Jurkat, Clone E6-1 (cell line): ENCODE measurements around the gene C1QTNF6.

ENCODE experiments used
- DNase-seq: peaks from one replicate; pipeline ENCODE4 v3.0.0-alpha.2; 2011; ENCODE audit warnings: low read depth, low spot score
- H3K4me3 ChIP-seq: 2 replicates; pipeline ENCODE4 v1.5.1; 2011; ENCODE audit warnings: mild to moderate bottlenecking, low read length, control low read depth, moderate library complexity

C1QTNF6 gene

GRCh38 chr22:37197451-37198257, 9.6 kb upstream of the C1QTNF6 start:
- H3K4me3 ChIP-seq: peak overlapping the region; percentile 83

GRCh38 chr22:37196539-37197450, 8.7 kb upstream of the C1QTNF6 start:
- H3K4me3 ChIP-seq: no peak overlapping the region
- DNase-seq: no peak

More at GRCh38 chr22:37197451-37198257, 9.6 kb upstream of the C1QTNF6 start:
- no peak for DNase-seq

DNA sequence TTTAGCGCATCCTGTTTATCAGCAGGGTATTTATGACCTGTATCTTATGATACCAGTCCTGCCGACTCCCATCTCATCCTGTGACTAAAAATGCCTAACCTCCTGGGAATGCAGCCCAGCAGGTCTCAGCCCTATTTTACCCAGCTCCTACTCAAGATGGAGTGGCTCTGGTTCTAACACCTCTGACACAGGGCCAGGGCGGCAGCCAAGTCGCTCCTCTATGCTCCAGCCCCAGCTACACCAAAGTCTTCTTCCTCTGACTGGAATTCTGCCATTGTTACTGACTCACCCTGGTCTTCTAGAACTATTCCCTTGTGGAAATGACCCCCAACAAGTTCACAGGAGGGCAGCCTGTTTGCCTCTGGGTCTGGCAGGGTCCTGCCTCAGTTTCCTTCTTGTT, 7.9 kb upstream of the C1QTNF6 start:
- DNase-seq: no peak
- no peak overlapping the region for H3K4me3 ChIP-seq

- no peak overlapping the region for H3K4me3 ChIP-seq
- DNase-seq: no peak
Measured at GRCh38 chr22:37194750-37195149, 6.7 kb upstream of the C1QTNF6 start.

- no peak overlapping the region for H3K4me3 ChIP-seq
- DNase-seq: no peak
Measured at GRCh38 chr22:37193629-37194191, 5.7 kb upstream of the C1QTNF6 start.

DNA sequence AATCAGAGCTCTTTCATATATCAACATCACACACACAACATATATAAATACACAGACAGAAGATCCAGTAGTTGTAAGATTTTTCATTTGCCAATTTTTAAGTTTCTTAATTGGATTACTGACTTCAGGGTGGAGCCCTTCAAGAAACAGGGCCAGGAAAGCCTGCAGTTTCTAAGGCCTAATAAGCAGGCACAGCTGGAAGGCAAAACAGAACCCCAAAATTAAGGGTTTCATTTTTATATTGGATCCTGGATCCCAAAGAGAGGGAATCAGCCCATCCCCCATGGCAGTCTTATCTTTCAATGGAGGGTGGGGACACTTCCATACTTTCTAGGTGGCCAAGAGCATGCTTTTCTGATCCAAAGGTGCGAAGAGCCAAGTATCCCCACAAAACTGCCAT, 4.7 kb upstream of the C1QTNF6 start:
- no peak overlapping the region for H3K4me3 ChIP-seq
- no peak for DNase-seq

- DNase-seq: no peak
- no peak overlapping the region for H3K4me3 ChIP-seq
Measured at GRCh38 chr22:37192204-37192603, 4.2 kb upstream of the C1QTNF6 start.

GRCh38 chr22:37190262-37190780, 2.3 kb upstream of the C1QTNF6 start:
- H3K4me3 ChIP-seq: no peak overlapping the region
- DNase-seq: no peak

- DNase-seq: no peak
- no peak overlapping the region for H3K4me3 ChIP-seq
Measured at GRCh38 chr22:37188901-37189466, 937 bp upstream of the C1QTNF6 start.

DNA sequence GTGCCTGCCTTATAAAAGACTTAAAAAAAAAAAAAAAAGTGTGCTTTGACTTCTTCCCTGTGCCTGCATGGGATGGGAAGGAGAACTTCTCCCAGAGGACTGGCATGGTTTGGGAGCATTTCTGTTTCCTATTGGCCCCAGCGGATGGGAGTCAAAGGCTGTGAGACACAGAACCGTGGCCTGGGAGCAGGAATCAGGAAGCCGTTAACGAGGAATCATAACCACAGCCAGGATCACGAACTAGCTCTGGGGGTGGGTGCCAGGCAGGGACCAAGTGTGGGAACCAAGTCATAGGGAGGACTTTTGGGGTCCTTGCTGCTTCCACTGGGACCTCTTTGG, 526 bp downstream of the C1QTNF6 start:
- DNase-seq: no peak
- no peak overlapping the region for H3K4me3 ChIP-seq

DNA sequence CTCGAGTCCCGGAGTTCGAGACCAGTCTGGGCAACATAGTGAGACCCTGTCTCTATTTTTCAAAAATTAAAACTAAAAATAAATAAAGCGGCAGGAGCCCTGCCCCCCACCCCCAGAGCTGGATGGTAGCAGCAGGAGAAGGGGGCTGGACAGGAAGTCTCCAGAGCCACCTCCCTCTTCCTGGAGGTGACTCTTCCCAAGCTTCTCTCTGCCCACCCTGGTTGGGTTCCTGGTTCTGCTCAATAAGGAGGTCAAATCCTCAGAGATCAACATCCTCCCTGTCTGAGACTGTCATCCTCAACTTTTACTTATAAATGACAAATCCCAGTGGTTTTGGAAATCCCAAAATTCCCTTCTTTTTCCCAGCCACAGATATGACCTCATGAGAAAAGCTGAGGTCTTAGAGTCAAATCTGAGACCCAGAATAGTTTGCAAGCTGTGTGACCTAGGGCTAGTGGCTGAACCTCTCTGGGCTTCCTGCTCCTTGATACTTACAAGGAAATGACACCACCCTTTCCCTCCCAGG, 987 bp downstream of the C1QTNF6 start:
- DNase-seq: no peak
- H3K4me3 ChIP-seq: peak overlapping the region; percentile 51; the same call in 1 of the 2 replicates

DNA sequence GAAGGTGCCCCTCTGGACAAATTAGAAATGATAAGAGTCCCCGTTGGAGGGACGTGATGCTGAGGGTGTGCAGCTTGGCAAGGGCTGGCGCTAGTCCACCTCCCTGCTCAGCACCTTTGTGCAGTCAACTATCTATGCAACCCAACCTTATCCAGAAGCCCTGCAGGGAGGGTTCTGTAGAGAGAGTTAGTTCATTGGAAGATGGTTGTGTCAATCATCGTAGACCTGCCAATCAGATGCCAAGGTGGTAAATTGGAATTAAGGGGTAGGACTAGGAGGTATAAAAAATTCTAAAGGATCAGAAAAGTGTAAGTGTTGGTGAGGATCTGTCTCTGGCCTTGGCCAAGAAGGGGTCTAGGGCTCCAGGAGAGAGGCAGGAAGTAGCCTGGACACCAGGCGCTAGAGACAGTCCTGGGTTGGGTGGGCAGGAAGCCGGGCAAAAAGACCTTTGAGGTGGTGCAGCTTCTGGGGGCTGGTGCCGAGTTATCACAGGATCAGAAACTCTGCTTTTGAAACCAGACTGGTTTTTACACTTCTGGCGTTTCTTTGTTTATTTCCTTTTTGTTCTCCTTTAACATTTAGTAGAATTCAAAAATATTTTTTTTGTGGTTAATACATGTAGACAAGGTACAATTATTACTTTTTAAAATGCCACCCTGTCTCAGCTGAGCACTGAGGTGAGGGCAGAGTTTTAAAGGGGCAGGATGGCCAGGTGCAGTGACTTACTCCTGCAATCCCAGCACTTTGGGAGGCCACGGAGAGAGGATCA, 1.6 kb downstream of the C1QTNF6 start:
- H3K4me3 ChIP-seq: peak overlapping the region; percentile 51

DNA sequence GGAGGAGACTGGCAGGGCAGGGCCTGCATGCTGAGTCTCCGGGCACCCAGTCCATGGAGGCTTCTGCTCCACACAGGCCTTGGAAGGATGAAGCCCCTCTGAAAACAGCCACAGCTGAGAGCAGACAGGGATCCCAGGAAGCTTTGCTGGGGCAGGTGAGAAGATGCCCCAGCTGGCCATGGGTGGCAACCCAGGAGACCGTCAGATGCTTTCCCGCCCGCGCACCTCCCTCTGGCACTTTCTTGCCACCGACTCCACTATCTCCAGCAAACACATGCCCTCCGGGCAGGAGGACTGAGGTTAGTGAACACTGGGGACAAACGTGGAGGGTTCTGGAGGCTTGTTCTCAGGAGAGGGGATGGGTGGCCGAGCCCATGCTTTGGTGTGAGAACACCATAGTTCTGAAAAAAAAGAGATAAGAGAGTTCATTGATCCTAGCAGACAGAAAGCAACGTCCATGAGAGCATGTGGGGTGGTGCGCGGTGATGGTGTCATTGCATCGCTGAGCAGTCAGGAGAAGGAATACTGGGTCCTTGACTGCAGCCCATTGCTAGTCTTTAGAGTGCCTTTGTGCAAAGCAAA, 2.3 kb downstream of the C1QTNF6 start:
- no peak for DNase-seq
- H3K4me3 ChIP-seq: no peak overlapping the region

More for the DNA sequence above, 1.6 kb downstream of the C1QTNF6 start:
- peak; percentile 99 for DNase-seq

DNA sequence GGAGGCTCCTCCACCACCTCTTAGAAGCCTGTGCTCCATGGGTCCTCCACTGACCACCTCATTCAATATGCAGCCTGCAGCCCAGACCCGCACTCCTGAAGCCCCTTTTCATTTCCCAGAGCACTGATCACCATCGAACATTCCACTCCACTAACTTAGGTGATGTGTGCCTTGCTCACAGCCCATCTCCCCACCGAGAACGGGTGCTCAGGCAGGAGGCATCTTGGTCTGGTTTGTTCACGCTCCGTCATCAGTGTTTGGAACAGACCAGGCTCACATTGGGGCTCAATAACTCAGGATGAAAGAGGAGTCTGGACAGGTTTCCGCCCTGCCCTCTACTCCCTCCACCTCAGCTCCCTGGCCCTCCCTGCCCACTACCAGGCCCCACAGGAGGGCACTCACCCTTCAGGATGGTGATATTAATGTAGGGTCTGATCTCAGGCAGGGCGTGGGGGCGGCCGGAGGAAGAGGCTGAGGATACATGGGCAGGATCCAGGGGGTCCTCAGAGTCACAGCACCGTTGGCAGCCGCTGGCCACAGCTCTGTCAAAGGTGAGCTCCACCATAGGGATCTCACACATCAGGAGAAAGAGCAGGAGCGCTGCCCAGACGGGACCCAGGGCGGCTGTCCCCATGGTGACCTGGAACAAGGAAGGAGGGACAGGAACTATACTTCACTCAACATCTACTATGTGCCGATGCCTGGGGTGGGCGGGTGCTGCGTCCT, 3.1 kb downstream of the C1QTNF6 start:
- DNase-seq: no peak
- H3K4me3 ChIP-seq: no peak overlapping the region

DNA sequence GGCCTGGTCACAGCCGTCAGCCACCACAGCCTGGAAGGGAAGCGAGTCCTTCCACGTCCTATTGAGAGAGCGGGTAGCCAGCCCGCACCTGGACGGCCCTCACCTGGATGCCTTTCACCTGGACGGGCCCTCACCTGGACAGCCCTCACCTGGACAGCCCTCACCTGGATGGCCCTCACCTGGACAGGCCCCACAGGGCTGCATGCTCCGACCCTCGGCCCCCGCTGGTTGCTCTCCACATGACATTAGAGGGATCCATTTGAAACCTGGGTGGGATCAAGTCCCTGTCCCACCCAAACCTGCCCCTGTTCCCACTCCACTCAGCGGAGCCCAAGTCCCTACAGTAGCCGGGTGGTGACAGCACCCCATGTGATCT, 3.7 kb downstream of the C1QTNF6 start:
- no peak overlapping the region for H3K4me3 ChIP-seq
- DNase-seq: no peak

DNA sequence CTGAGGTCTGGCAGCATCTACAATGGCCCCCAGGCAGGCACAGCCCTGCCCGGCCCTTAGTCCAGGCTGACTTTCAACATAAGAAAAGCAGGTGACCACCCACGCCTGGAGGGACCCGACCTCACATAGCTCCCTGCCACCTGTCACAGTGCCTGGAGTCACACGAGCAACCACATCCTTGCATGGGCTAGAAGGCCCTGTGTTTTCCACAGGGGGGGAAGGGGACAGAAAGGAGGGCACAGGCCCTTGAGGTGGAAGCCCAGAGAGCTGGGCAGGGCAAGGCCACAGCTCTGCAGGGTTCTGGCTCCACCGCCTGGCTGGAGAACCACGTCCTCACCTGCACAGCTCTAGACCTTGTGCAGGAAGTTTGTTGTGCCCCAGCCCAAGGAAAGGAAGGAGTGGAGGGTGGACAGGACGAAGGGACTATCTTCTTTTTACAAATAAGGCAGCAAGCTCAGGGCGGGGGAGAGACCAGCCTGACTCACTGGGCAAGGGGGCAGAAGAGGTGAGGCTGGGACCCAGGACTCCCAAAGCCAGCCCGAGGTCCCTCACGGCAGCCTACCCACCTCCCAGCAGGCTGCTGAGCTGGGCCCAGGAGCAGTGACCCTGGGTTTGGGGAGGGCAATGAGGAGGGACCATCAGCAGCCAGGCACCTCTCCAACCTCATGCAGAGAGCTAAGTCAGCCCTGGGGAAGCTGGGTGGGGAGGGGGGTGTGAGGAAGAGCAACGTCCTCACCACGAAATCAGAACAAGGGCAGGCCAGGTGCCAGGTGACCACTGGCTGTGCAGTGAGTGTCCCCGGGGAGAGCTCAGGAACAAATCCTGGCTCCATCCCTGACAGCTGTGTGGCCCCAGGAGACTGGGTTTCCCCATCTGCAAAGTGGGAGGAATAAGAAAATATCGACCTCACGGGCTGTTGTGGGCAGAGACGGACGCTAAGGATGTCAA, 4.3 kb downstream of the C1QTNF6 start:
- no peak overlapping the region for H3K4me3 ChIP-seq
- no peak for DNase-seq

GRCh38 chr22:37182949-37183245, 5.2 kb downstream of the C1QTNF6 start:
- DNase-seq: no peak
- H3K4me3 ChIP-seq: no peak overlapping the region
